ENCODE results near the gene IPO4.

Gene IPO4

DNA sequence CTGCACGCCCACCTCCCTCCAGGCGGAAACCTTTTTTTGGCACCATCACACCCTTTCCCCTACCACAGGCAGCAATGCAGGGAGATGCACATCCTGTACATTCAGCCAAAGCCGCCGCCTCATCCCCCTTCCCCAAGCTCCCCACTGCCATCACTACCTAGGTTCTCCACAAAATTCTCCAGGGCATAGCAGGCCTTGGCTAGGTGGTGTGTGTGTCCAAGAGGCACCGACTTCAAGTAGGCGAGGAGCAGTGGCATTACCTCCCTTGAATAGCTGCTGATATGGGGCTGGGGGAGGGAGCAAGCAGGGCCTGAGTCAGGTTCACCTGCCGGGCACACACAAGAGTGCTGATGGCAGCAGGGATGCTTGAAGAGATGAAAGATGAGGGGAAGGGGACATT, 3.6 kb downstream of the IPO4 start:
- Histone ChIP-seq H3K36me3 (ENCODE audit: control insufficient read depth, insufficient read depth, low read length) (peaks cover 21% of the 10 kb centered on the region), H2BK120ac (ENCODE audit: low read depth, low read length) (no peak overlapping the region), H3K27ac (ENCODE audit: low read depth, low read length) (no peak overlapping the region), H2AK5ac (ENCODE audit: low read length) (no peak overlapping the region), H3K23ac (ENCODE audit: low read length) (no peak overlapping the region), H3K56ac (ENCODE audit: low read length) (no peak overlapping the region), H3K9ac (ENCODE audit: low read length) (no peak overlapping the region), H3K4me2 (ENCODE audit: low read length) (no peak overlapping the region), H4K5ac (ENCODE audit: low read length) (no peak overlapping the region), H2BK5ac (ENCODE audit: low read length) (no peak overlapping the region), H3K4ac (ENCODE audit: low read depth, low read length) (no peak overlapping the region), H4K8ac (ENCODE audit: low read depth, low read length) (no peak overlapping the region), H3K4me1 (ENCODE audit: control insufficient read depth, low read depth, low read length) (peaks cover 6% of the 10 kb centered on the region), H3K18ac (ENCODE audit: low read length) (no peak overlapping the region), H3K79me2 (ENCODE audit: control insufficient read depth, insufficient read depth, low read length) (peaks cover 11% of the 10 kb centered on the region), H3K79me1 (ENCODE audit: low read length) (peaks cover 12% of the 10 kb centered on the region), H3K27me3 (ENCODE audit: insufficient read depth, low read length, poor library complexity) (no peaks in the 10 kb centered on the region), H3K4me3 (ENCODE audit: low read length) (no peak overlapping the region), H2BK15ac (replicated peaks; ENCODE audit: low read depth) (no peak overlapping the region)
- DNase-seq: no peak
- WGBS (ENCODE audit: extremely low coverage, insufficient coverage, low lambda C conversion rate): no CpG with 5 or more reads among the region's 7 CpGs

DNA sequence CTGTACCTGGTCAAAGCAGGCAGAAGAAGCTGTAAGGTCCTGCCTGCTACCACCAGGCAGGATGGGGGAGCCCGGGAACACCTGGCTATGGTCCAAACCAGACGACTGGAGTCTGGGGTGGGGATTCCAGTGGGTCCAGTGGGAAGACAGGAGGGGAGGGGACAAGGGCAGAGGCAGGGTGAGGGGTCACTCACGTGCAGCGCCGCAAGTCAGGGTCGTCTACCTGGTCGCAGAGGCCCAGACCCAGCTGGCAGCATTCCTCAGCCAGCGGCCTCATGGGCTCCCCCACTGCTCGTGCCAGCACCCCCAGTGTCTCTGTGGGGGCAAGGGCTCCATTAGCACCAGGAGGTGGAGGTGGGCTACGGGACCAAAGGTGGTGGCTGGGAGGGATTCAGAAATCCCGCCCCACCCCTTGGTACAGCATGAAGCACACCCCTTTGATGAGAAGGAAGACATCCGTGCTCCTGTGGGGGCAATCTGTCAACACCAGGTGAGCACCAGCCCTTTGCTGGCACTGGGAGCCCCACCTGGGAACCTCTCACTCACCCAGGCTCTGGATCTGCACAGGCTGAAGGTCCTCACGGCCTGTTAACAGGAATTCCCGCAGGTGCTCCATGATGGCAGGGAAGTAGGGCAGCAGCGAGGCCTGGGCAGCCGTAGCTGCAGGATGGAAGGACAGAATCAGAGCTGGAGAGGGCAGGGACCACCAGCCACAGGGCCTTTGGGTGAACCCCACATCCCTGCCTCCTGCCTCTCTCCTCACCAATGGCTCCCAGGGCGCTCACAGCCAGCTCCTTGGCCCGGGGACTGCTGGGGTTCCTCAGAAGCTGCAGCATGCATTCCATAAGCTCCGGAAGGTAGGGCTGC, 4.3 kb downstream of the IPO4 start:
- Histone ChIP-seq H2AK5ac (ENCODE audit: low read length) (no peak overlapping the region), H3K4me3 (ENCODE audit: low read length) (no peak overlapping the region), H3K4ac (ENCODE audit: low read depth, low read length) (no peak overlapping the region), H3K18ac (ENCODE audit: low read length) (no peak overlapping the region), H3K56ac (ENCODE audit: low read length) (no peak overlapping the region), H3K79me2 (ENCODE audit: control insufficient read depth, insufficient read depth, low read length) (peaks cover 11% of the 10 kb centered on the region), H4K5ac (ENCODE audit: low read length) (no peak overlapping the region), H3K27me3 (ENCODE audit: insufficient read depth, low read length, poor library complexity) (no peaks in the 10 kb centered on the region), H3K27ac (ENCODE audit: low read depth, low read length) (no peak overlapping the region), H3K36me3 (ENCODE audit: control insufficient read depth, insufficient read depth, low read length) (peaks cover 21% of the 10 kb centered on the region), H3K4me1 (ENCODE audit: control insufficient read depth, low read depth, low read length) (peaks cover 6% of the 10 kb centered on the region), H2BK15ac (replicated peaks; ENCODE audit: low read depth) (no peak overlapping the region), H2BK120ac (ENCODE audit: low read depth, low read length) (no peak overlapping the region), H3K4me2 (ENCODE audit: low read length) (no peak overlapping the region), H3K9ac (ENCODE audit: low read length) (no peak overlapping the region), H4K8ac (ENCODE audit: low read depth, low read length) (no peak overlapping the region), H2BK5ac (ENCODE audit: low read length) (no peak overlapping the region), H3K79me1 (ENCODE audit: low read length) (peaks cover 12% of the 10 kb centered on the region), H3K23ac (ENCODE audit: low read length) (no peak overlapping the region)
- no CpG with 5 or more reads among the region's 19 CpGs for WGBS (ENCODE audit: extremely low coverage, insufficient coverage, low lambda C conversion rate)
- no peak for DNase-seq

DNA sequence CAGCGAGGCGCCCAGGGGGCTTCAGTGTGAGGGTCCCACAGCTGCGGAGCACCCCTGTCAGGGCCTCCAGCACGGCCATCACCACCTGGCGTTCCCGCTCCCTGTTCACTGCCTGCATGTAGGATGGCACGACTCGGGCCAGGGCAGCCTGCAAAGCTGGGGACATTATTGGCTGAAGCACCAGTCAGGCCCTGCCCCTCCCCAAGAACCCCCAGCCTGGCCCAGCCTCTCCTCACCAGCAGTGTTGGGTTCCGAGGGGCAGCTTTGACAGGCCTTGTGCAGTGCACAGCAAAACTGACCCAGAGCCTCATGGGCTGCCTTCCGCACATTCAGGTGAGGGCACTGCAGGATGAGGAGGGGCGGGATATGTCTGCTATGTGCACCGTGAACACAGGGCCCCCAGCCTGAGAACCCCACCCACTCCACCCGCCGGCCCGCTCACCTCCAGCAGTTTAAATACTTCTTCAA, 5.6 kb downstream of the IPO4 start:
- no peak overlapping the region for H2BK120ac ChIP-seq (ENCODE audit: low read depth, low read length)
- H3K27ac ChIP-seq (ENCODE audit: low read depth, low read length): no peak overlapping the region
- no peak overlapping the region for H3K4me2 ChIP-seq (ENCODE audit: low read length)
- peaks cover 4% of the 10 kb centered on the region for H3K4me1 ChIP-seq (ENCODE audit: control insufficient read depth, low read depth, low read length)
- H3K9ac ChIP-seq (ENCODE audit: low read length): no peak overlapping the region
- H2BK15ac ChIP-seq (replicated peaks; ENCODE audit: low read depth): no peak overlapping the region
- no peak overlapping the region for H2BK5ac ChIP-seq (ENCODE audit: low read length)
- peaks cover 11% of the 10 kb centered on the region for H3K79me2 ChIP-seq (ENCODE audit: control insufficient read depth, insufficient read depth, low read length)
- H3K18ac ChIP-seq (ENCODE audit: low read length): no peak overlapping the region
- peaks cover 12% of the 10 kb centered on the region for H3K79me1 ChIP-seq (ENCODE audit: low read length)
- H3K36me3 ChIP-seq (ENCODE audit: control insufficient read depth, insufficient read depth, low read length): peaks cover 21% of the 10 kb centered on the region
- no peak overlapping the region for H2AK5ac ChIP-seq (ENCODE audit: low read length)
- DNase-seq: no peak
- no peak overlapping the region for H4K8ac ChIP-seq (ENCODE audit: low read depth, low read length)
- H3K4ac ChIP-seq (ENCODE audit: low read depth, low read length): no peak overlapping the region
- WGBS (ENCODE audit: extremely low coverage, insufficient coverage, low lambda C conversion rate): no CpG with 5 or more reads among the region's 15 CpGs
- H3K23ac ChIP-seq (ENCODE audit: low read length): no peak overlapping the region
- H3K56ac ChIP-seq (ENCODE audit: low read length): no peak overlapping the region
- no peak overlapping the region for H3K4me3 ChIP-seq (ENCODE audit: low read length)
- no peak overlapping the region for H4K5ac ChIP-seq (ENCODE audit: low read length)
- H3K27me3 ChIP-seq (ENCODE audit: insufficient read depth, low read length, poor library complexity): no peaks in the 10 kb centered on the region

DNA sequence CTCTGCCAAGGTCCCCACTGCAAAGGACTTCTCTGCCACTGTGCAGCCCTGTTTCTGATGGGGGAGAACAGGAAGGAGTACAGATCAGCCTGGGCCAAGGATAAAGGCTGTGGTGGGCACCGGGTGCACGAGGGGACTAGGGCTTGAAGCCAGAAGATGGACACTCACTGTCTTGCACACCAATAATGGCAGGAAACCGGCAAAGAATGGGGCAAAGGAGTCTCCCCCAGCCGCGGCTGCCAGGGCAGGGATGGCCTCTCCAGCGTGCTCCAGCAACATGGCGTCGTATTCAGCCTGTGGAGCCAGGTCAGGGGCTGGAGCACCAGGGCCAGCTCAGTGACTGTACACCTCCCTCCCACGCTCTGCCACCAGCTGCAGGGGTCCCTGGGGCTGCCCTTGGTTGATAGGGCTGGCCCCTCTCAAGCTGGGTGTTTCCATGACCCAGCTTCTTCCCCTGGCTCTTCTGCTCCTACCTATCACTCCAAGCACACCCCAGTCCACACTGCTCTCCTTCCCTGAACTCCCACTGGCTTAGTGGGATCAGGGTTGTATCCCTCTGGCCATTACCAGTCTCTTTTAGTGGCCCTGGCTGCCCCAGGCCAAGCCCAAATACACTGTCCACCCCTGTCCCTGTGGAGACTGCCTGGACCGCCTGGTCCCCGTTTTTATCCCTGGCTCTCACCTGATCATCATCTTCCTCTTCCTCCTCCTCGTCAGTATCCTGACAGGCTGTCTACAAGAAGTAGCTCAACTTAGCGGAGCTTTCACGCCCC, 6.3 kb downstream of the IPO4 start:
- no peak for DNase-seq
- Histone ChIP-seq H3K79me2 (ENCODE audit: control insufficient read depth, insufficient read depth, low read length) (peaks cover 3% of the 10 kb centered on the region), H3K4me3 (ENCODE audit: low read length) (no peak overlapping the region), H3K4me2 (ENCODE audit: low read length) (no peak overlapping the region), H3K9ac (ENCODE audit: low read length) (no peak overlapping the region), H2AK5ac (ENCODE audit: low read length) (no peak overlapping the region), H3K36me3 (ENCODE audit: control insufficient read depth, insufficient read depth, low read length) (peaks cover 21% of the 10 kb centered on the region), H3K27ac (ENCODE audit: low read depth, low read length) (no peak overlapping the region), H4K5ac (ENCODE audit: low read length) (no peak overlapping the region), H4K8ac (ENCODE audit: low read depth, low read length) (no peak overlapping the region), H3K79me1 (ENCODE audit: low read length) (peaks cover 5% of the 10 kb centered on the region), H2BK15ac (replicated peaks; ENCODE audit: low read depth) (no peak overlapping the region), H3K4ac (ENCODE audit: low read depth, low read length) (no peak overlapping the region), H3K23ac (ENCODE audit: low read length) (no peak overlapping the region), H3K18ac (ENCODE audit: low read length) (no peak overlapping the region), H2BK120ac (ENCODE audit: low read depth, low read length) (no peak overlapping the region), H3K56ac (ENCODE audit: low read length) (no peak overlapping the region), H3K27me3 (ENCODE audit: insufficient read depth, low read length, poor library complexity) (no peaks in the 10 kb centered on the region), H2BK5ac (ENCODE audit: low read length) (no peak overlapping the region), H3K4me1 (ENCODE audit: control insufficient read depth, low read depth, low read length) (no peaks in the 10 kb centered on the region)
- no CpG with 5 or more reads among the region's 14 CpGs for WGBS (ENCODE audit: extremely low coverage, insufficient coverage, low lambda C conversion rate)

DNA sequence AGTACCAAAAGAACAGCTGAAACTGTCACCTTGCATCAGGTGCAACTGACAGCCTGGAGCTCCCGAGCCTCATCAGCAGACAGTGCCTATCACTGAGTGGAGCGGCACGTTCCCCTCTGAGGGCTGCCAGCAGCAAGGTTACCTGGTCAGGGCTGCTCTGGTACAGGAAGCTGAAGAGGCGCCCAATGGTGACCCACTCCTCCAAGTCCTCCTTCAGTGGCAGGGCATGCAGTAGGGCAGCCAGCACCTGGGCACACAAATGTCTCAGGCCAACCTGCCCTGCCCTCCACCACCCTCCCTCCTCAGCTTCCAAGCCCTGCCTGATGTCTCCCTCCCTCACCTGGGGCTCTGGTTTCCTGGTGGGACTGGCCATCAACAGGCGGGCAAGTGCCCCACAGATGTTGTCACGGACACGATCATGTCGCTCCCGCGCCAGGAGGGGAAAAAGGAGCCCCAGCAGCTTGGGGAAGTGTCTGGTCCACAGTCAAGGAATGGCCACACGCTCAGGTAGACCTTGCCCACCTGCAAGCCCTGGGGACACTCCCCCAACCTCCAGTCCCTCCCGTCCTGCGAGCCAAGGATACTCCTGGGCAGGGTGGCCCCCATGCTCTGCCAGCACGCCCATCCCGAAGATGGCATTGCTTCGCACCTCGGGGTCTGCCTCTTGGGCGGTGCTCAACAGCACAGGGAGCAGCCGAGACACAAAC, 7.1 kb downstream of the IPO4 start:
- Histone ChIP-seq H2BK120ac (ENCODE audit: low read depth, low read length) (no peak overlapping the region), H4K5ac (ENCODE audit: low read length) (no peak overlapping the region), H2BK5ac (ENCODE audit: low read length) (no peak overlapping the region), H3K4me1 (ENCODE audit: control insufficient read depth, low read depth, low read length) (no peaks in the 10 kb centered on the region), H3K56ac (ENCODE audit: low read length) (no peak overlapping the region), H2AK5ac (ENCODE audit: low read length) (no peak overlapping the region), H3K4me2 (ENCODE audit: low read length) (no peak overlapping the region), H3K79me2 (ENCODE audit: control insufficient read depth, insufficient read depth, low read length) (no peaks in the 10 kb centered on the region), H3K9ac (ENCODE audit: low read length) (no peak overlapping the region), H3K27me3 (ENCODE audit: insufficient read depth, low read length, poor library complexity) (no peaks in the 10 kb centered on the region), H3K4ac (ENCODE audit: low read depth, low read length) (no peak overlapping the region), H3K79me1 (ENCODE audit: low read length) (peaks cover 1% of the 10 kb centered on the region), H3K18ac (ENCODE audit: low read length) (no peak overlapping the region), H3K27ac (ENCODE audit: low read depth, low read length) (no peak overlapping the region), H2BK15ac (replicated peaks; ENCODE audit: low read depth) (no peak overlapping the region), H3K36me3 (ENCODE audit: control insufficient read depth, insufficient read depth, low read length) (peaks cover 21% of the 10 kb centered on the region), H4K8ac (ENCODE audit: low read depth, low read length) (no peak overlapping the region), H3K23ac (ENCODE audit: low read length) (no peak overlapping the region), H3K4me3 (ENCODE audit: low read length) (no peak overlapping the region)
- no peak for DNase-seq
- WGBS (ENCODE audit: extremely low coverage, insufficient coverage, low lambda C conversion rate): no CpG with 5 or more reads among the region's 19 CpGs
